Lower leg skin (tissue), 3 donors: Measurements from ENCODE around the gene KMT2E.

ENCODE experiments used
- CTCF ChIP-seq, 3 donors: fragments of 450-650 bp; IDR thresholded peaks; one replicate each; pipeline ENCODE4 v1.5.1; 2016; ENCODE audit warnings: antibody characterized with exemption in 3 of 3, mild to moderate bottlenecking in 3 of 3, moderate library complexity in 2 of 3
- POLR2A ChIP-seq, 2 donors: fragments of 450-650 bp; IDR thresholded peaks; one replicate each; pipeline ENCODE4 v1.6.1; 2016 to 2017; ENCODE audit warnings: antibody characterized with exemption in 2 of 2, mild to moderate bottlenecking in 1 of 2, moderate library complexity in 1 of 2

- TF ChIP-seq CTCF (IDR thresholded peaks at IDR 0.05) (no peak), POLR2A (IDR thresholded peaks at IDR 0.05) (no peak)
Measured at GRCh38 chr7:105127179-105127578, 113.2 kb downstream of the KMT2E start.
